AG04450 (cell line): ENCODE results near the gene RANBP17. TPM values are rescaled to one million over a fixed set of nuclear protein-coding genes. Genes with fewer than 3 reads are reported as not detected.
A peak's percentile ranks its signal among the peaks of the same experiment; 100 is the strongest.

Source experiments
- CTCF ChIA-PET: fragments of 300-600, 350-600 bp; formaldehyde crosslinking; extraction: SDS; loops from one replicate; lab custom pipeline; 2022; ENCODE audit warnings: antibody characterized with exemption, inconsistent platforms; lab: Charles Lee
- POLR2A ChIA-PET: fragments of 350-600 bp; formaldehyde crosslinking; extraction: SDS; loops from one replicate; lab custom pipeline; 2021; ENCODE audit warnings: antibody characterized with exemption, inconsistent platforms; lab: Yijun Ruan, JAX
- DNase-seq: peaks from one replicate; pipeline ENCODE4 v3.0.0-alpha.2; 2011; ENCODE audit warnings: low read depth, low spot score
- H3K27ac ChIP-seq: one replicate; pipeline ENCODE4 v1.5.1; 2012; ENCODE audit warnings: low read depth, low read length, control low read depth
- H3K27me3 ChIP-seq: one replicate; pipeline ENCODE4 v1.6.0; 2012; ENCODE audit warnings: low read length; ENCODE audit not compliant: control insufficient read depth, insufficient read depth
- H3K4me3 ChIP-seq: 2 replicates; pipeline ENCODE4 v1.5.1; 2011; ENCODE audit warnings: mild to moderate bottlenecking, low read depth, low read length, control low read depth
- H3K9me3 ChIP-seq: 2 replicates; pipeline ENCODE4 v1.5.1; 2012; ENCODE audit warnings: low read length; ENCODE audit not compliant: control insufficient read depth, insufficient read depth
- CTCF ChIP-seq: IDR thresholded peaks from 2 replicates; pipeline ENCODE4 v1.5.1; 2011; ENCODE audit warnings: low read depth, low read length, control low read depth, inconsistent platforms
- polyA plus RNA-seq: library from polyadenylated mRNA; depleted of rRNA; stranded (reverse); fragments of >200 nt; gene quantifications from 2 replicates; pipeline ENCODE4 v1.2.3, GENCODE V29; 2011

Gene RANBP17
- polyA plus RNA-seq, 1 experiment: 11.6 TPM

- no peak for DNase-seq
- no peak overlapping the region for H3K27ac ChIP-seq
- H3K9me3 ChIP-seq: peaks cover 19% of the 10 kb centered on the region; the same call in 1 of the 2 replicates
- POLR2A ChIA-PET: no interaction called here
- no peak for TF ChIP-seq CTCF
- CTCF ChIA-PET: interaction anchor here (2.0 kb wide), 1 partner anchor 28 kb away, joined by 4 read pairs; no protein-coding TSS in a partner anchor
- no peak overlapping the region for H3K4me3 ChIP-seq
- peaks cover 95% of the 10 kb centered on the region for H3K27me3 ChIP-seq
Observed at GRCh38 chr5:171314728-171315385, 453.0 kb downstream of the RANBP17 start.

- CTCF ChIA-PET: interaction anchor here (2.0 kb wide), 1 partner anchor 27 kb away, joined by 4 read pairs; no protein-coding TSS in a partner anchor
- no peak for DNase-seq
Observed at GRCh38 chr5:171315386-171315891, 453.6 kb downstream of the RANBP17 start.

GRCh38 chr5:171315925-171316257 is 454.1 kb downstream of the RANBP17 start:
- peaks cover 94% of the 10 kb centered on the region for H3K27me3 ChIP-seq
- no peak for TF ChIP-seq CTCF

More at GRCh38 chr5:171315386-171315891, 453.6 kb downstream of the RANBP17 start:
- POLR2A ChIA-PET: no interaction called here
- no peak overlapping the region for H3K4me3 ChIP-seq
- H3K9me3 ChIP-seq: peaks cover 16% of the 10 kb centered on the region; the same call in 1 of the 2 replicates
- no peak for TF ChIP-seq CTCF
- peaks cover 94% of the 10 kb centered on the region for H3K27me3 ChIP-seq
- H3K27ac ChIP-seq: no peak overlapping the region

GRCh38 chr5:171316258-171317121 is 454.7 kb downstream of the RANBP17 start:
- H3K9me3 ChIP-seq: peaks cover 13% of the 10 kb centered on the region; the same call in 1 of the 2 replicates
- peak overlapping the region; percentile 7; the same call in 1 of the 2 replicates for H3K4me3 ChIP-seq
- POLR2A ChIA-PET: no interaction called here
- H3K27ac ChIP-seq: no peak overlapping the region
- H3K27me3 ChIP-seq: peaks cover 95% of the 10 kb centered on the region
- no peak for DNase-seq
- no peak for TF ChIP-seq CTCF
- CTCF ChIA-PET: interaction anchor here (2.0 kb wide), 1 partner anchor 26 kb away, joined by 4 read pairs; no protein-coding TSS in a partner anchor

More at GRCh38 chr5:171315925-171316257, 454.1 kb downstream of the RANBP17 start:
- no peak for DNase-seq
- no peak overlapping the region for H3K27ac ChIP-seq
- 0 out of 2 replicates have a peak overlapping the region, but pooled peaks have one; percentile 4 for H3K4me3 ChIP-seq
- peaks cover 13% of the 10 kb centered on the region; the same call in 1 of the 2 replicates for H3K9me3 ChIP-seq
- CTCF ChIA-PET: interaction anchor here (2.0 kb wide), 1 partner anchor 26 kb away, joined by 4 read pairs; no protein-coding TSS in a partner anchor
- POLR2A ChIA-PET: no interaction called here
